ENCODE measurements around the gene CALML3. TPM values are rescaled to one million over a fixed set of nuclear protein-coding genes. Genes with fewer than 3 reads are reported as not detected.
"Not testable (repeated sequence)": the region's sequence is repeated elsewhere in the genome, so short reads cannot be mapped to it uniquely, and the experiment has no call there.

The CALML3 gene
- not detected in 2 replicates for total RNA-seq

DNA sequence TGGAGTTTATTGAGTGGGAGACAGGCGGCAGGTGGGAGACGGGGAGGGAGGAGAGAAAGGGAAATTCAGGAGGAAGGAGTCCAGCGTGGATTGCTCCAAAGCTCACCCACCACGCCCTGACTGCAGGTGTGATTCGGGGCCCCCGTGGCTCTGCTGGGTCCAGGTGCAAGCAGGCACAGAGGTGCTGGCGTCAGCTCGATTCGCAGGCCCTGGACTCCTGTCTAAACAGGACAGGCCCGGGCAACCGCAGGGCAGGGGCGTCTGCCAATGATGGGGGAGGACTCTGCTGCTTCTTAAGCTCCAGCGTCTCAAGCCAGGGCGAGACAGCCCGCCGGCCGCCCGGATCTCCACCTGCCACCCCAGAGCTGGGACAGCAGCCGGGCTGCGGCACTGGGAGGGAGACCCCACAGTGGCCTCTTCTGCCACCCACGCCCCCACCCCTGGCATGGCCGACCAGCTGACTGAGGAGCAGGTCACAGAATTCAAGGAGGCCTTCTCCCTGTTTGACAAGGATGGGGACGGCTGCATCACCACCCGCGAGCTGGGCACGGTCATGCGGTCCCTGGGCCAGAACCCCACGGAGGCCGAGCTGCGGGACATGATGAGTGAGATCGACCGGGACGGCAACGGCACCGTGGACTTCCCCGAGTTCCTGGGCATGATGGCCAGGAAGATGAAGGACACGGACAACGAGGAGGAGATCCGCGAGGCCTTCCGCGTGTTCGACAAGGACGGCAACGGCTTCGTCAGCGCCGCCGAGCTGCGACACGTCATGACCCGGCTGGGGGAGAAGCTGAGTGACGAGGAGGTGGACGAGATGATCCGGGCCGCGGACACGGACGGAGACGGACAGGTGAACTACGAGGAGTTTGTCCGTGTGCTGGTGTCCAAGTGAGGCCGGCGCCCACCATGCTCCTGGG is at the start of gene CALML3:
Gene CALML3 (plus strand): TSS at position 321 of the 920 bp plus-strand sequence. CDS start 125 bp downstream, at position 446.
- intact Hi-C loops (cut with micrococcal nuclease) = no loop called here

DNA sequence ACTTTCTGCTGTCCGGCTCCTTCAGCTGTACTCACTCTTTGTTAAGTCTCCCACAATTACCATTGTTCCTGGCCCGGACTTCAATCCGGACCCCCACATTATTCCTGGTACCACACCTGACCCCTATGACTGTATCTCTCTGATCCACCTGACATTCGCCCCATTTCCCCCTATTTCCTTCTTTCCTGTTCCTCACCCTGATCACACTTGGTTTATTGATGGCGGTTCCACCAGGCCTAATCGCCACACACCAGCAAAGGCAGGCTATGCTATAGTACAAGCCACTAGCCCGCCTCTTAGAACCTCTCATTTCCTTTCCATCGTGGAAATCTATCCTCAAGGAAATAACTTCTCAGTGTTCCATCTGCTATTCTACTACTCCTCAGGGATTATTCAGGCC is 49.7 kb upstream of the CALML3 start:
- intact Hi-C loops (cut with micrococcal nuclease) = not testable (repeated sequence)

GRCh38 chr10:5475974-5476807 is 48.6 kb upstream of the CALML3 start:
- intact Hi-C loops (cut with micrococcal nuclease) = not testable (repeated sequence)

DNA sequence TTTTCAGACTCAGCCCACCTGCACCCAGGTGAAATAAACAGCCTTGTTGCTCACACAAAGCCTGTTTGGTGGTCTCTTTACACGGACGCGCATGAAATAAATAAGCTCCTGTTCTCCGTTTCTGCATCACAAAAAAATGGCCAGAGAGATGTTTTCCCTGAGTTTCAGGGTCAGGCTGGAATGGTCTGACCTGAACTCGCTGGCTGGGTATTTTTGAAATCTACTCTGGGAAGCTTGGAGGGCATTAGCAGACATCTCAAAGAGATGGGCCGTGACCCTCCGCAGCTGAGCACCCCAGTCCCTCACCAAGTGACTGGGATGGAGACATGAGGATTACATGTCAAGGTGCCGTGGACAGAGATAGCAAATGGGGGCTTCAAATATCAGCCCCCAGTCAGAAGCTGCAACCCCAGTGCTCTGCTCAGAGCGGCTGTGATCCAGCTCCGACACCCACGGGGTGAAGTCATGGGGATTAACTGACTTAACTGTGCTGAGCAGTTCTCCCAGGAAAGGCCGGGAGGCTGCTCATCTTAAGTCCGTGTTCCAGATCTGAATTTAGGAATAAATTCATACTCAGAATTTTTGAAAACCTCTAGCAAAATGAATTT is 47.7 kb upstream of the CALML3 start:
- intact Hi-C loops (cut with micrococcal nuclease) = no loop called here

DNA sequence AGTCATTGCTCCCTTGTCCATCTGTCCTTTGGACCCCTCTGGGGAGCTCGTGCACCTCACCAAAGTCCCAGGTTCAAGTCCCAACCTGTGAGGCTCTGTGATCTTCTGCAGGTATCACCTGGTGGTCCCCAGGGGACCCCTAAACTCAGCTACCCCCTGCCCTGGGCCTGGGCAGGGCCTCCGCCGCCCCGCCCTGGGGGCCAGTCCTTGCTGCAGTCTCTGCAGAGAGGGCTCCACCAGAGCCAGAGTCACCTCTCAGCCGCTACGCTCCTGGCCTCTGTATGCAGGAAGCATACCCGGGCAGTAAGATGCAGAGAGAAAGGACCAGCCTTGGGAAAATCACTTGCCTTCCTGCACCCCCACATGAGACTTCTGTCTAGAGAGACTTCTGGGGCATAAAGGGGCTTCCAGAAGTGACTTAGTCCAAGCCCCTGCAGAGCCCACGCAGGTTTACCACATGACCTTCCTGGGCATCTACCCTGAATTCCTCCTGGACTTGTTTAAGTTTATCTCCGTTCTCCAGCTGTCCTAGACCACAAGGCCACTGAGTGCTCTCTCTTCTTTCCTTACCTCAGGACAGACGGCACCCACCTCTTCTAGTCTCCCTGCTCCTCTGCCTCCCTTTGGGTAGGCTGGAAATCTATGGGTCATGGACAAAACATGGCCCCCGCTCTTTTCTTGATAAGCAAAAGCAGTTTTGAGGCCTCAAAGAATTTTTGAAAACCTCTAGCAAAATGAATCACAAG is 46.6 kb upstream of the CALML3 start:
- intact Hi-C loops (cut with micrococcal nuclease) = no loop called here

GRCh38 chr10:5478694-5479305 is 46.0 kb upstream of the CALML3 start:
- intact Hi-C loops (cut with micrococcal nuclease) = no loop called here

DNA sequence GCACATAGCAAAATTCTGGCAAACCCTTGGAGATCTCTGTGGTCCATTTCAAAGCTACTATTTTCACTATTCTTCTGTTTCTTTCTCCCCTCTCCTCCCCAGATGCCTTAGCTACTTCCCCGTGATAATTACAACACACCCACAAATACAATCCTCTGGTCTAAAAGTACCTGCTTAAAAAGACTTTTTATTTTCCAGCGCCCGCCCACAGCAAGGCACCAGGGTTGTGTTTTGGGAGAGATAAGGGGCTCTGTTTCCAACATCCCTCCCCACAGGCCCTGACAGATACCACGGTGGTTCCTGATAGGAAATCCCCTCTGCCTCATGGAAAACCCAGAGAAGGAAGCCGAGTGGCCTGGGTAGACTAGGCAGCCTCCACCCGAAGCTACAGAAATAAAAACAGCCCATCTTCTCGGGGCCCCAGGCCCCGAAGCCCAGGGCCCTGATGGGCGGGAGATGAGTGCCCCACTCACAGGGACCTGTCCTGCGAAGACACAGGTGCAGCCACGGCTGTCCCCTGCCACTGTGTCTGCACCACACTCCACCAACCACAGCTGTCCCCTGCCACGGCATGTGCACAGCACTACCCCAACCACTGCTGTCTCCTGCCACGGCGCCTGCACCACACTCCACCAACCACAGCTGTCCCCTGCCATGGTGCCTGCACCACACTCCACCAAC is 45.1 kb upstream of the CALML3 start:
- intact Hi-C loops (cut with micrococcal nuclease) = no loop called here

- intact Hi-C loops (cut with micrococcal nuclease) = no loop called here
Observed at GRCh38 chr10:5480162-5480941, 44.4 kb upstream of the CALML3 start.

DNA sequence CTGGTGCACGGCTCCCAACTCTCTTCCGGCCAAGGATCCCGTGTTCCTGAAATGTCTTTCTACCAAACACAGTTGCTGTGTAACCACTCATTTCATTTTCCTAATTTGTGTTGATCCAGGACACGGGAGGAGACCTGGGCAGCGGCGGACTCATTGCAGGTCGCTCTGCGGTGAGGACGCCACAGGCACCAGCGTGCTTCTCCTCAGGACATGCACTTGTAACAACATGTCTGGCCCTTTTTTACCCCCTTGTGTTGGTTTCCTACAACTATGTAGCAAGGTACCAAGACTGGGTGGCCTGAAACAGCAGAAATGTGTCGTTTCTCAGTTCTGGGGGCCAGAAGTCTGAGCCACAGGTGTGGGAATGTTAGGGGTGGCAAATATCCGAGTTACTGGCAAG is 43.6 kb upstream of the CALML3 start:
- intact Hi-C loops (cut with micrococcal nuclease) = no loop called here

DNA sequence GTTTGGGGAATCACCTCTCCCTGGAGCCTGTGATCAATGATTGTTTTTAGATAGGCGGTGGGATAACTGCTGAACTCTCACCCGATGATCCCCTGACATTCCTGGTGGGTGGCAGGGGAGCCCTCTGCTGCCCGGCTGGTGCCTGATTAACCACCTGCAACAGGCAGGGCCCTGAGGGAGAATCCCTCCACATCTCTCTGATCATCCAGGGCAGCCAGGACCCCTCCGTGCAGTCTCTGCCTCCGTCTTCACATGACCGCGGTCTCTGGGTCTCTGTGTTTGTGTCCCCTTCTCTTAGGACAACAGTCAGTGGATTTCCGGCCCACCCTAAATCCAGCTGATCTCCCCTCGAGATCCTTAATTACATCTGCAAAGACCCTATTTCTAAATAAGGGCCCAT is 42.7 kb upstream of the CALML3 start:
- intact Hi-C loops (cut with micrococcal nuclease) = no loop called here

- intact Hi-C loops (cut with micrococcal nuclease) = no loop called here
Observed at GRCh38 chr10:5484205-5484604, 40.6 kb upstream of the CALML3 start.

- intact Hi-C loops (cut with micrococcal nuclease) = no loop called here
Observed at GRCh38 chr10:5485290-5485689, 39.5 kb upstream of the CALML3 start.

DNA sequence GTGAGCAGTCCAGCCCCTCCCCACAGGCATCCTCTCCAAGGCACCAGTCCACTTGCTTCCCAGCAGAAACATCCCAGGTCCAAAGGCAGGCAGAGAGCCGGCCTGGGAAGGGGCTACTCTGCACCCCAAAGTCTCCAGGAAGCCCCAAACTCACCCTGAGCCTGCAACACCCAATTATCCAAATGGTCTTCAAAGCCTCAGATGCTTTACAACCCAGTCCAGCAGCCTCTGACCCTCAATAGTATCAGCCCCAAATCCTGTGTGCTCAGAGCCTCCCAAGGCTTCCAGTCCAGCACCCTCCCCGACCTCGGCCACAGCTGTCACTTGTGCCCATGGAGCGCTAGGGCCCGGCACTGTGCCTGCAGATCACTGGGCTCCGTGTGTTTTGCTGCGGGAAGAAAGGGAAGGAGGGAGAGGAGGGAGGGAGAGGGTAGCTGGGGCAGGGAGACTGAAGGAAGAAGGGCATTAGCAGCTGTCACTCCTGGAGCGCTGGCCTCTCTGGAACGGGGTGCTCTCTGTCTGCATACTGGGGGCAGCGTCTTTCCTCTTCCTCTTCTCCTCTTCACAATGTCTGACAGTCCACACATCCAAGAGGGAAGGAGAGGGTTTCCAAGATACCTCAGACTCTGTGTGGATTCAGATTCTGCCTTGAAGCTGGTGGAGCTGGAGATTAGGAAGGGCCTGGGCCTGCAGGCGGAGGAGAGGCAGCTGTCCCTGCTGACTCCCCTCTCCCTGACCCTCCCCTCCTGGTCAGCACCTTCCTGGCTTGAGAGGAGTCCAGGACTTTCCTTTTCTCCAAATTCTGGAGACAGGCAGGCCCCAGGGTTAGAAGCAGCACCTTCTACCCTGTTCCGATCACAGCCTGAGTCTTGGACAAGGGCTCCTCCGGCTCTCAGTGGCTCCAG is 38.6 kb upstream of the CALML3 start:
- intact Hi-C loops (cut with micrococcal nuclease) = no loop called here

- intact Hi-C loops (cut with micrococcal nuclease) = no loop called here
Observed at GRCh38 chr10:5486853-5487235, 37.9 kb upstream of the CALML3 start.

DNA sequence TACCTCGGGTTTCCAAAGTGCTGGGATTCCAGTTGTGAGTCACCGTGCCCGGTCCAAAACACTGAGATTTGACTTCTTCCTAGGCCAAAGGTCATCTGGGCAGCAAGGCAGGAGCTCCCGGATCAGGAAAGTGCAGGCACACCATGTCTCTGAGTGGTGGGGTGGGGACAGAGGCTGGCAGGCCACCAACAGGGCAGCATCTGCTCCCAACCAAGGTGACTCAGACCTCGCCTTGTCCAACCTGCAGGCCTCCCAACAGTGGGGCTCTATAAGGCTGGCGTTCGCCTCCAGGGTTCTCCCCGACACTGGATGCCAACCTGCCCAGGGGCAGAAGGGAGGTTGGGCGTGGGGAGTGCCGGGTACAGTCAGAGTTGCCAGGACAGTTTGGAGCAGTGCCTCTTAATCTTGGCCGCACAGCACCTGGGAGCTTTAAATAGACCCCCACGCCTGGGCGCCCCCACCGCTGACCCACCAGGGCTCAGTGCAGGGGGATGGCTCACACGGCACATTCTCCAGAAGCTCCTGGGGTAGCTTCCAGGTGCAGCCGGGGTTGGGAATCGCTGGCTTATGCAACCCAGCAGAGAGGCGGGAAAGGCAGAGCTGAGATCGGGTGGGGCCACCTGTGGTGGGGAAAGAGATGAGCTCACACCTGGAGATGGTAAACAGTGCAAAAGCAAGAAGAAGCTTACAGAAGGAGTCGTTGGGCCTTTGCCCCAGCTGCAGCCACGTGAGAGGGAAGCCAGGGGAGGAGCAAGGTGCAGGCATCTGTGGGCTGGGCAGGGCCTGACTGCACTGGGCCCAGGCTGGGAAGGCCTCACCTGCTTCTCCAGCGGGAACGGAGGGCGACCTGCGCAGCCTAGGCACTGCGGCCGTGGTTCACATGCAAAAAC is 36.2 kb upstream of the CALML3 start:
- intact Hi-C loops (cut with micrococcal nuclease) = no loop called here

GRCh38 chr10:5490032-5490431 is 34.7 kb upstream of the CALML3 start:
- intact Hi-C loops (cut with micrococcal nuclease) = no loop called here
